Measurements from ENCODE around the gene ATP12A. TPM values are rescaled to one million over a fixed set of nuclear protein-coding genes. Genes with fewer than 3 reads are reported as not detected.

ATP12A gene
- total RNA-seq, 2 experiments from 2014 or later = 4.4 TPM

DNA sequence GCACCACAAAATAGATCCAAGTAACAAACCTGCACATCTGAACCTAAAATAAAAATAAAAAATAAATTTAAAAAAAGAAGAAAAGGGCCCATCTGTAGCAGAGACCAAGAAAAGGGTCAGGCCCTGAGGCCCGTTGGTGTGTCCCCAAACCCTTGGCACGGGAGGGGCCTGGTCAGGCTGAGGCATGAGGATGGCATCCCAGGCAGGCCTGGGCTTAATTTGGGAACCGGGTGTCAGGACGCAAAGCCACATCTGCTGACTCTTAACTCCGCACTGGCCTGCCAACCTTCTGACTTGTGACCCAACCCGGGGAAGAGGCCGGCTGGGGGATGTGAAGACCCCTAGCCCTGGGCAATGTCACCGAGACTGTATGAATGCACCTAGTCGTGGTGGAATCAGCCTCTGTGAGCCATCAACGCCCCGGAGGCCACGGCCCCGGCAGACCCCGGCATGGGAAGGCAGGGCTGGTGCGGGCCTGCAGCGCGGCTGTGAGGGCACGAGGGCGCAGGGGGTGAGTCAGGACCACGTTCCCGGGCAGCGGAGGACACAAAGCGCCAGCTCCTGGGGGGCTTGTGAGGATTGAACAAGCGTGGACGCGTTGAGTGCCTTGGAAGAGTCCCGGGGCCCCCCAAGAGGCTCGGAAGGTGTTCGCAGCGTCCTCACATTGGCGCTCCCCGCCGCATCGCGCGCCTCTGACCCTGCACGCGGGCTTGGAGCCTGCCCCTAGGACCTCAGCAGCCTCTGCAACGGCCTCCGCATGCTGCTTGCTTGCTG is 38.2 kb downstream of the ATP12A start:
- Mint-ChIP-seq H3K4me3 (no peak overlapping the region), H3K9me3 (no peaks in the 10 kb centered on the region), H3K36me3 (ENCODE audit: low read depth) (no peaks in the 10 kb centered on the region), H3K27ac (no peak overlapping the region), H3K27me3 (peaks cover 3% of the 10 kb centered on the region), H3K4me1 (ENCODE audit: low read depth) (no peaks in the 10 kb centered on the region)
- intact Hi-C loops (cut with micrococcal nuclease) = no loop called here
- CTCF ChIA-PET = interaction anchor here (3.4 kb wide), 1 partner anchor 9 kb away, joined by 10 read pairs; no protein-coding TSS in a partner anchor
- DNase-seq = no peak
- no peak for ATAC-seq
- POLR2A ChIA-PET = no interaction called here
- TF ChIP-seq, protein P1, sequence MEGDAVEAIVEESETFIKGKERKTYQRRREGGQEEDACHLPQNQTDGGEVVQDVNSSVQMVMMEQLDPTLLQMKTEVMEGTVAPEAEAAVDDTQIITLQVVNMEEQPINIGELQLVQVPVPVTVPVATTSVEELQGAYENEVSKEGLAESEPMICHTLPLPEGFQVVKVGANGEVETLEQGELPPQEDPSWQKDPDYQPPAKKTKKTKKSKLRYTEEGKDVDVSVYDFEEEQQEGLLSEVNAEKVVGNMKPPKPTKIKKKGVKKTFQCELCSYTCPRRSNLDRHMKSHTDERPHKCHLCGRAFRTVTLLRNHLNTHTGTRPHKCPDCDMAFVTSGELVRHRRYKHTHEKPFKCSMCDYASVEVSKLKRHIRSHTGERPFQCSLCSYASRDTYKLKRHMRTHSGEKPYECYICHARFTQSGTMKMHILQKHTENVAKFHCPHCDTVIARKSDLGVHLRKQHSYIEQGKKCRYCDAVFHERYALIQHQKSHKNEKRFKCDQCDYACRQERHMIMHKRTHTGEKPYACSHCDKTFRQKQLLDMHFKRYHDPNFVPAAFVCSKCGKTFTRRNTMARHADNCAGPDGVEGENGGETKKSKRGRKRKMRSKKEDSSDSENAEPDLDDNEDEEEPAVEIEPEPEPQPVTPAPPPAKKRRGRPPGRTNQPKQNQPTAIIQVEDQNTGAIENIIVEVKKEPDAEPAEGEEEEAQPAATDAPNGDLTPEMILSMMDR (IDR thresholded peaks at IDR 0.05) = no peak

DNA sequence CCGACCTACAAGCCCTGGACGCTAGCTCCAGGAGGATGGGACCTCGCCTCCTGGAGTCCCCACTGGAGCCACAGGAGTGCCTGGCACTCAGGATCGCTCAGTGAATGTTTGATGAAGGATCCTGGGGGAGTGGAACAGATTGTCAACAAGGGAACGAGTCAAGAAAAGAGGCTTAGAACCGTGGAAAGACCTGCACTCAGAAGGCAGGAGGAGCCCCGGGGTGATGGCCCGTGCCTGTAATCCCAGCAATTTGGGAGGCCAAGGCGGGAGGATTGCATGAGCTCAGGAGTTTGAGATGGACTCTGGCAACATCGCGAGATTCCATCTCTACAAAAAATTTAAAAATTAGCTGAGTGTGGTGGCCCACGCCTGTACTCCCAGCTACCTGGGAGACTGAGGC is 38.9 kb downstream of the ATP12A start:
- Mint-ChIP-seq H3K27ac (no peak overlapping the region), H3K36me3 (ENCODE audit: low read depth) (no peaks in the 10 kb centered on the region), H3K9me3 (no peaks in the 10 kb centered on the region), H3K4me3 (no peak overlapping the region), H3K4me1 (ENCODE audit: low read depth) (no peaks in the 10 kb centered on the region), H3K27me3 (peaks cover 3% of the 10 kb centered on the region)
- ChIA-PET POLR2A (no interaction called here), CTCF (interaction anchor here (0.7 to 3.4 kb wide), 5 partner anchors 8 to 139 kb away, joined by 3 to 12 read pairs (median 6); no protein-coding TSS in a partner anchor)
- intact Hi-C loops (cut with micrococcal nuclease) = no loop called here
- ATAC-seq = no peak
- DNase-seq = no peak
- TF ChIP-seq, protein P1 (IDR thresholded peaks at IDR 0.05) = no peak

DNA sequence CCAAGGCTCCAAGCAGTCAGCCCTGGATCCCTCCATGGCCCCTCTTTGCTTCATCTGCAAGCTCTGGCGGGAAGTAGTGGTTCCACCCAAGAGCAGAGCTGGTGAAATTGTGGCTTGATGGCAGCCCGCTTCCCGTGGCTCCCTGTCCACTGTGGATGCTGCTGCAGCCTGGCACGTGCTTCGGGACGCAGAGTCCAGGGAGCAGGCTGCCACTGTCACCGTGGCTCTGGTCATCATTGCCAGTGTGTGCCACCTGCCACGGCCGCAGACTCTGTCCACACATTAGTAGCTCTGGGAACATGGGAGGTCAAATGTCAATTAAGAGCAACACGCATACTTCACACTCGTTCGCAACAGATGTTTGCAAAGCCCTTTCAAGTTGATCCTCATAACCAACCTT is 43.0 kb downstream of the ATP12A start:
- peaks cover 15% of the 10 kb centered on the region for H3K27me3 Mint-ChIP-seq
- no peak overlapping the region for H3K27ac Mint-ChIP-seq
- intact Hi-C loops (cut with micrococcal nuclease) = no loop called here
- no peaks in the 10 kb centered on the region for H3K9me3 Mint-ChIP-seq
- POLR2A ChIA-PET = interaction anchor here (1.1 kb wide), 1 partner anchor 12 kb away, joined by 3 read pairs; no protein-coding TSS in a partner anchor
- no peaks in the 10 kb centered on the region for H3K36me3 Mint-ChIP-seq (ENCODE audit: low read depth)
- H3K4me1 Mint-ChIP-seq (ENCODE audit: low read depth) = no peaks in the 10 kb centered on the region
- CTCF ChIA-PET = interaction anchor here (1.2 to 8.3 kb wide), 2 partner anchors 25 to 30 kb away, joined by 3 to 99 read pairs; no protein-coding TSS in a partner anchor
- TF ChIP-seq, protein P1 (IDR thresholded peaks at IDR 0.05) = no peak
- DNase-seq (no peak), ATAC-seq (no peak)
- H3K4me3 Mint-ChIP-seq = no peak overlapping the region

DNA sequence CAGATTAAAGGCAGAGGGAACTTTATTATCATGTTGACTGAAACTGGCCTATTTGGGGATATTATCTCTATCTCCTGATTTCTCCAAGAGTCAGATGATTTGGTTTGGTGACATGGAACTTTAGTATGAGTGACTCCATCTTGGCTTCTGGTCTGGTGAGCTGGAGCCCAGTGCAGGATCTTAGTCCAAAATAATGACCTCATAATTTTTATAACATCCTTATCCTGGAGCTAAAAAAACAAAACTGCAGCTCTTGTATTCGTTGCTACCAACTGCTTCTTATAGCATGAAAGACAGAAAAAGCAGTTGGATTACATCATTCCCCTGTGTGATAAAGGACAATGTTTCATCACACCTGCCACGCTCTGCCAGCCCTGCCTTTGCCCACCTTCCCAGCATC is 44.5 kb downstream of the ATP12A start:
- ChIA-PET CTCF (interaction anchor here (1.1 to 8.3 kb wide), 4 partner anchors 15 to 145 kb away, joined by 7 to 99 read pairs (median 24); no protein-coding TSS in a partner anchor), POLR2A (interaction anchor here (1.2 kb wide), 1 partner anchor 31 kb away, joined by 3 read pairs; no protein-coding TSS in a partner anchor)
- Mint-ChIP-seq H3K4me3 (no peak overlapping the region), H3K4me1 (ENCODE audit: low read depth) (no peaks in the 10 kb centered on the region), H3K9me3 (no peaks in the 10 kb centered on the region), H3K27ac (no peak overlapping the region), H3K36me3 (ENCODE audit: low read depth) (no peaks in the 10 kb centered on the region), H3K27me3 (peaks cover 16% of the 10 kb centered on the region)
- intact Hi-C loops (cut with micrococcal nuclease) = loop anchor here (5.0 kb wide), 1 partner anchor 147 kb away; no protein-coding TSS in a partner anchor
- TF ChIP-seq, protein P1 (IDR thresholded peaks at IDR 0.05) = no peak
- DNase-seq (no peak), ATAC-seq (no peak)

DNA sequence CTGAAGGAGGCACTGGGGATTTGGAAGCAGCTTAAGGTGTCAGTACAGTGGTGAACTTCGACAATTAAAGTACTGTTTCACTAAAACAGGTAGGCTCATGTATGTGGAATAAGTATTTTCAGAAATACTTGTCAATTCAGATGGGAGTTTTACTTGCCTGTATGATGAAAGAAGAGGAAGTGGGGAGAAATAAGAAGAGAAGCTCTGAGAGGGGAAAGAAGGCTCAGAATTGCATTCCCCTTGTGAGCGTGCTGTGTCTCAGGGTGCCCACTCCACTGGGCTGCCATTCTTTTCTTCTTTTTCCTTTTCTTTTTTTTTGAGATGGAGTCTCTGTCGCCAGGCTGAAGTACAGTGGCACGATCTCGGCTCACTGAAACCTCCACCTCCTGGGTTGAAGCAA is 45.2 kb downstream of the ATP12A start:
- no peaks in the 10 kb centered on the region for H3K4me1 Mint-ChIP-seq (ENCODE audit: low read depth)
- TF ChIP-seq, protein P1 (IDR thresholded peaks at IDR 0.05) = no peak
- no peaks in the 10 kb centered on the region for H3K36me3 Mint-ChIP-seq (ENCODE audit: low read depth)
- ATAC-seq = no peak
- H3K27me3 Mint-ChIP-seq = peaks cover 15% of the 10 kb centered on the region
- CTCF ChIA-PET = interaction anchor here (1.1 to 8.3 kb wide), 4 partner anchors 16 to 146 kb away, joined by 7 to 99 read pairs (median 24); no protein-coding TSS in a partner anchor
- POLR2A ChIA-PET = interaction anchor here (1.2 kb wide), 1 partner anchor 32 kb away, joined by 3 read pairs; no protein-coding TSS in a partner anchor
- no peak overlapping the region for H3K27ac Mint-ChIP-seq
- no peaks in the 10 kb centered on the region for H3K9me3 Mint-ChIP-seq
- intact Hi-C loops (cut with micrococcal nuclease) = loop anchor here (5.0 kb wide), 1 partner anchor 148 kb away; no protein-coding TSS in a partner anchor
- DNase-seq = no peak
- H3K4me3 Mint-ChIP-seq = no peak overlapping the region
